ENCODE results near the gene ZNF500.

Gene ZNF500

GRCh38 chr16:4737545-4737944 lies 29.4 kb downstream of the ZNF500 start:
- H3K36me3 ChIP-seq (ENCODE audit: low read depth) = no peaks in the 10 kb centered on the region; the same call in 1 of the 2 replicates
- no peaks in the 10 kb centered on the region for H3K4me1 ChIP-seq (ENCODE audit: insufficient read depth, poor library complexity, severe bottlenecking)
- H3K27ac ChIP-seq (ENCODE audit: poor library complexity, severe bottlenecking) = no peak overlapping the region
- H3K27me3 ChIP-seq (ENCODE audit: insufficient read depth, poor library complexity, severe bottlenecking) = no peaks in the 10 kb centered on the region
- H3K9me3 ChIP-seq (ENCODE audit: severe bottlenecking) = no peaks in the 10 kb centered on the region
- H3K4me3 ChIP-seq (ENCODE audit: severe bottlenecking) = no peak overlapping the region
- no peak for DNase-seq (ENCODE audit: low spot score)
- no peak for TF ChIP-seq CTCF (IDR thresholded peaks at IDR 0.05; ENCODE audit: poor library complexity, severe bottlenecking)
- no peak for ATAC-seq (ENCODE audit: low read depth)

- no peak for TF ChIP-seq CTCF (IDR thresholded peaks at IDR 0.05; ENCODE audit: poor library complexity, severe bottlenecking)
- no peak for DNase-seq (ENCODE audit: low spot score)
- no peaks in the 10 kb centered on the region for H3K4me1 ChIP-seq (ENCODE audit: insufficient read depth, poor library complexity, severe bottlenecking)
- H3K27ac ChIP-seq (ENCODE audit: poor library complexity, severe bottlenecking) = no peak overlapping the region
- H3K4me3 ChIP-seq (ENCODE audit: severe bottlenecking) = no peak overlapping the region
- no peak for ATAC-seq (ENCODE audit: low read depth)
- H3K36me3 ChIP-seq (ENCODE audit: low read depth) = peaks cover 5% of the 10 kb centered on the region
- H3K9me3 ChIP-seq (ENCODE audit: severe bottlenecking) = no peaks in the 10 kb centered on the region
- H3K27me3 ChIP-seq (ENCODE audit: insufficient read depth, poor library complexity, severe bottlenecking) = no peaks in the 10 kb centered on the region
Observed at GRCh38 chr16:4736546-4736945, 30.4 kb downstream of the ZNF500 start.

GRCh38 chr16:4734730-4735535 lies 32.0 kb downstream of the ZNF500 start:
- Histone ChIP-seq H3K4me3 (ENCODE audit: severe bottlenecking) (peak overlapping the region; percentile 66), H3K27me3 (ENCODE audit: insufficient read depth, poor library complexity, severe bottlenecking) (no peaks in the 10 kb centered on the region), H3K36me3 (ENCODE audit: low read depth) (peaks cover 21% of the 10 kb centered on the region), H3K27ac (ENCODE audit: poor library complexity, severe bottlenecking) (peak overlapping the region; percentile 50), H3K9me3 (ENCODE audit: severe bottlenecking) (no peaks in the 10 kb centered on the region), H3K4me1 (ENCODE audit: insufficient read depth, poor library complexity, severe bottlenecking) (no peaks in the 10 kb centered on the region)
- DNase-seq (ENCODE audit: low spot score) (peak; percentile 86), ATAC-seq (ENCODE audit: low read depth) (peak; percentile 59)
- no peak for TF ChIP-seq CTCF (IDR thresholded peaks at IDR 0.05; ENCODE audit: poor library complexity, severe bottlenecking)

GRCh38 chr16:4734063-4734729 lies 32.8 kb downstream of the ZNF500 start, which contains the start of the genes ANKS3 and DNAAF8:
TSS of gene ANKS3 (minus strand) at chr16:4734271. CDS start at chr16:4730149, 4,122 bp downstream.
TSS of gene DNAAF8 (plus strand) at chr16:4734537. CDS start at chr16:4736515, 1,978 bp downstream.
- peak; percentile 98 for DNase-seq (ENCODE audit: low spot score)
- H3K9me3 ChIP-seq (ENCODE audit: severe bottlenecking) = no peaks in the 10 kb centered on the region
- peaks cover 27% of the 10 kb centered on the region for H3K36me3 ChIP-seq (ENCODE audit: low read depth)
- peak within 1 kb of the TSS; percentile 66 for H3K4me3 ChIP-seq (ENCODE audit: severe bottlenecking)
- no peaks in the 10 kb centered on the region for H3K4me1 ChIP-seq (ENCODE audit: insufficient read depth, poor library complexity, severe bottlenecking)
- TF ChIP-seq CTCF (IDR thresholded peaks at IDR 0.05; ENCODE audit: poor library complexity, severe bottlenecking) = no peak
- peak within 1 kb of the TSS; percentile 50 for H3K27ac ChIP-seq (ENCODE audit: poor library complexity, severe bottlenecking)
- ATAC-seq (ENCODE audit: low read depth) = peak; percentile 97
- H3K27me3 ChIP-seq (ENCODE audit: insufficient read depth, poor library complexity, severe bottlenecking) = no peaks in the 10 kb centered on the region
